ENCODE measurements around the gene PCDHGA12.
"Not testable (repeated sequence)": the region's sequence is repeated elsewhere in the genome, so short reads cannot be mapped to it uniquely, and the experiment has no call there.

PCDHGA12 gene

GRCh38 chr5:141430332-141431113 is at the start of gene PCDHGA12:
PCDHGA12 (plus strand) TSS chr5:141430507; CDS start chr5:141430760, 253 bp downstream.
- DNase-seq = no peak

DNA sequence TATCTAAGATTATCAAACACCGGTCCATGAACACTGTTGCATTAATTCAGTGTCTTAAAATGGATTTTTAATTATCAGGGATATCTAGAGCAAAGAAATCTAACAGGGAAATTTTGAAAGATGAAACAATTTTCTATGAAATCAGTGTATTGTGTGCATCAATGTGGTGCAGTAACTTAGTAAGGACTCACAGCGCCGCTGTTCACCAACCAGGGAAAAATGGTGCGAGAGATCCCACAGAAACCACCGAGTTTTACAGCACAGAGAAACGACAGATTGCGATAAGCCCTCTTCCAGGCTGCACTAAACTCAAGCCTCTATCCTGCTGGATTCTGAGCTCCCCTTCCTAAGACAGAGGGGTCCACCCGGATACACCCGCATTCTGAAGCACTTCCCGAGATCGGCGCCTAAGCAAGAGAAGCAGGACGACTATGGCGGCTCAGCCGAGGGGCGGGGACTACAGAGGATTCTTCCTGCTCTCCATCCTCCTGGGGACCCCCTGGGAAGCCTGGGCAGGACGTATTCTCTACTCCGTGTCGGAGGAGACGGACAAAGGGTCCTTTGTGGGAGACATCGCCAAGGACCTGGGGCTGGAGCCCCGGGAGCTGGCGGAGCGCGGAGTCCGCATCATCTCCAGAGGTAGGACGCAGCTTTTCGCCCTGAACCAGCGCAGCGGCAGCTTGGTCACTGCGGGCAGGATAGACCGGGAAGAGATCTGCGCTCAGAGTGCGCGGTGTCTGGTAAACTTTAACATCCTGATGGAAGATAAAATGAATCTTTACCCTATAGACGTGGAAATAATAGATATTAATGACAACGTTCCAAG is 47.6 kb upstream of the PCDHGA12 start, which contains the start of gene PCDHGA7:
TSS of gene PCDHGA7 (plus strand) at position 274 of the 826 bp plus-strand sequence. CDS start at position 432, 158 bp downstream.
- DNase-seq = no peak

DNA sequence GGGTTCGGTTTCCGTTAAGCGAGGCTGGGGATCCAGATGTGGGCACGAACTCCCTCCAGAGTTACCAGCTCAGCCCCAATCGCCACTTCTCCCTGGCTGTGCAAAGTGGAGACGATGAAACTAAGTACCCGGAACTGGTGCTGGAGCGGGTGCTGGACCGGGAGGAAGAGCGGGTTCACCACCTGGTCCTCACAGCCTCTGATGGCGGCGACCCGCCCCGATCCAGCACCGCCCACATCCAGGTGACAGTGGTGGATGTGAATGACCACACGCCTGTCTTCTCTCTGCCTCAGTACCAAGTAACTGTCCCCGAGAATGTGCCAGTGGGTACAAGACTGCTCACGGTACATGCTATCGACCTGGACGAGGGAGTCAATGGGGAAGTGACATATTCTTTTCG is 47.0 kb upstream of the PCDHGA12 start:
- DNase-seq = no peak

- no peak for DNase-seq
Measured at GRCh38 chr5:141384471-141385267, 45.6 kb upstream of the PCDHGA12 start.

- DNase-seq = not testable (repeated sequence)
Measured at GRCh38 chr5:141387557-141388311, 42.6 kb upstream of the PCDHGA12 start, which contains the start of gene PCDHGB4. PCDHGB4 (plus strand) TSS chr5:141387698; CDS start chr5:141387885, 187 bp downstream.

DNA sequence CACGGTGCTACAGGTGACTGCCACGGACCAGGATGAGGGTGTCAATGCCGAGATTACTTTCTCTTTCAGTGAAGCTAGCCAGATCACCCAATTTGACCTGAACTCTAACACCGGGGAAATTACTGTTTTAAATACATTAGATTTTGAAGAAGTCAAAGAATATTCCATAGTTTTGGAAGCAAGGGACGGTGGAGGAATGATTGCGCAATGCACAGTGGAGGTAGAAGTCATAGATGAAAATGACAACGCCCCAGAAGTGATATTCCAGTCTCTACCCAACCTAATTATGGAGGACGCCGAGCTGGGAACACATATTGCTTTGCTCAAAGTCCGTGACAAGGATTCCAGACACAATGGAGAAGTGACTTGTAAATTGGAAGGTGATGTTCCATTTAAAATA is 41.6 kb upstream of the PCDHGA12 start:
- DNase-seq = no peak

- DNase-seq = no peak
Measured at GRCh38 chr5:141389153-141390042, 40.9 kb upstream of the PCDHGA12 start.

DNA sequence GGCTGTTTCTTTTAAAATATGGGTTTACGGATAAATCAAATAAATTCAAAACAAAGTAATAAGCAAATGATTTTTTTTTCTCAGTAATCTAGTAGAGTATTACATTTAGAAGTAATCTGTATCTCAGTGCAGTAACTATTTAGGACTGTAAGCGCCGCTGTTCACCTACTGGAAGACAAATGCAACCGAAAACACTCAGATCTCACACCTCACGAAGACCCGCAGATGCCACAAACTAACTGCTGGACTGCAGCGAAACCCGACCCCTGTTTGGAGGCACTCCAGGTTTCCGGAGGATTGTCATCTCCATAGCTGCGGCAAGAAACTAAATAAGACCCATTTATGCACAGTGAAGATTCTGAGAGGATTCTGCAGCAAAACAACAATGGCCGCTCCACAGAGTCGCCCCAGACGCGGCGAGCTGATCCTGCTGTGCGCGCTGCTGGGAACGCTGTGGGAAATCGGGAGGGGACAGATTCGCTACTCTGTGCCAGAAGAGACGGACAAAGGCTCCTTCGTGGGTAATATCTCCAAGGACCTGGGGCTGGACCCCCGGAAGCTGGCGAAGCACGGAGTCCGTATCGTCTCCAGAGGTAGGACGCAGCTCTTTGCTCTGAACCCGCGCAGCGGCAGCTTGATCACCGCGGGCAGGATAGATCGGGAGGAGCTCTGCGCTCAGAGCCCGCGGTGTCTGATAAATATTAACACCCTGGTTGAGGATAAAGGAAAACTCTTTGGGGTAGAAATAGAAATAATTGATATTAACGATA is 37.7 kb upstream of the PCDHGA12 start, which contains the start of gene PCDHGA8:
TSS of gene PCDHGA8 (plus strand) at position 205 of the 770 bp plus-strand sequence. CDS start at position 386, 181 bp downstream.
- DNase-seq = no peak

DNA sequence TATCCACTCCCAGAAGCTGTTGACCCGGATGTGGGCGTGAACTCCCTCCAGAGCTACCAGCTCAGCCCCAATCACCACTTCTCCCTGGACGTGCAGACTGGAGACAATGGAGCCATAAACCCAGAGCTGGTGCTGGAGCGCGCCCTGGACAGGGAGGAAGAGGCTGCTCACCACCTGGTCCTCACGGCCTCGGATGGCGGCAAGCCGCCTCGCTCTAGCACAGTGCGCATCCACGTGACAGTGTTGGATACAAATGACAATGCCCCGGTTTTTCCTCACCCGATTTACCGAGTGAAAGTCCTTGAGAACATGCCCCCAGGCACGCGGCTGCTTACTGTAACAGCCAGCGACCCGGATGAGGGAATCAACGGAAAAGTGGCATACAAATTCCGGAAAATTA is 37.0 kb upstream of the PCDHGA12 start:
- no peak for DNase-seq

DNA sequence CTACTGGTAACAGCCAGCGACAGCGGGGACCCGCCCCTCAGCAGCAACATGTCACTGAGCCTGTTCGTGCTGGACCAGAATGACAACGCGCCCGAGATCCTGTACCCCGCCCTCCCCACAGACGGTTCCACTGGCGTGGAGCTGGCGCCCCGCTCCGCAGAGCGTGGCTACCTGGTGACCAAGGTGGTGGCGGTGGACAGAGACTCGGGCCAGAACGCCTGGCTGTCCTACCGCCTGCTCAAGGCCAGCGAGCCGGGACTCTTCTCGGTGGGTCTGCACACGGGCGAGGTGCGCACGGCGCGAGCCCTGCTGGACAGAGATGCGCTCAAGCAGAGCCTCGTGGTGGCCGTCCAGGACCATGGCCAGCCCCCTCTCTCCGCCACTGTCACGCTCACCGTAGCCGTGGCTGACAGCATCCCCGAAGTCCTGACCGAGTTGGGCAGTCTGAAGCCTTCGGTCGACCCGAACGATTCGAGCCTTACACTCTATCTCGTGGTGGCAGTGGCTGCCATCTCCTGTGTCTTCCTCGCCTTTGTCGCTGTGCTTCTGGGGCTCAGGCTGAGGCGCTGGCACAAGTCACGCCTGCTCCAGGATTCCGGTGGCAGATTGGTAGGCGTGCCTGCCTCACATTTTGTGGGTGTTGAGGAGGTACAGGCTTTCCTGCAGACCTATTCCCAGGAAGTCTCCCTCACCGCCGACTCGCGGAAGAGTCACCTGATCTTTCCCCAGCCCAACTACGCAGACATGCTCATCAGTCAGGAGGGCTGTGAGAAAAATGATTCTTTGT is 35.7 kb upstream of the PCDHGA12 start:
- DNase-seq = not testable (repeated sequence)

DNA sequence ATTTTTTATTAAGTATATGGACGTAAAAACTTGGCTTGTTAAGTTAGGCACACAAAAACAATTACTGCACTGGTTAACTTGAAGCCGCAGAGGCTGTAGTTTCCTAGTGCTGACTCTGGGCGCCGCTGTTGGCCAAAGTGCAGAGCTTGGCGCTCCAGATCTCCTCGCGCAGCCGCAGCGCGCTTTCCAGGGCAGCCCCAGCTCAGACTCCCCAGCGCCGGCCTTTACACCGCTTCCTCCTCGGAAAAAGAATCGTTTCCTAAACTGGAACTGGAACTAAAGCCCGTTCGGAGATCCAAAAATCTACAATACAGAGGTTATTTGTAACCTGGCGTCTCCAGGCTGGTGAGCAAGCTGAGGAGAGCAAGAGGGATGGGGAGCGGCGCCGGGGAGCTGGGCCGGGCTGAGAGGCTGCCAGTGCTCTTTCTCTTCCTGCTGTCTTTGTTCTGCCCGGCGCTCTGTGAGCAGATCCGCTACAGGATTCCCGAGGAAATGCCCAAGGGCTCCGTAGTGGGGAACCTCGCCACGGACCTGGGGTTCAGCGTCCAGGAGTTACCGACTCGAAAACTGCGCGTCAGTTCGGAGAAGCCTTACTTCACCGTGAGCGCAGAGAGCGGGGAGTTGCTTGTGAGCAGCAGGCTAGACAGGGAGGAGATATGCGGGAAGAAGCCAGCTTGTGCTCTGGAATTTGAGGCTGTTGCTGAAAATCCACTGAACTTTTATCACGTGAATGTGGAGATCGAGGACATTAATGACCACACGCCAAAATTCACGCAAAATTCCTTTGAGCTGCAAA is 32.4 kb upstream of the PCDHGA12 start, which contains the start of gene PCDHGB5:
TSS of gene PCDHGB5 (plus strand) at position 192 of the 796 bp plus-strand sequence. CDS start at position 373, 181 bp downstream.
- not testable (repeated sequence) for DNase-seq

DNA sequence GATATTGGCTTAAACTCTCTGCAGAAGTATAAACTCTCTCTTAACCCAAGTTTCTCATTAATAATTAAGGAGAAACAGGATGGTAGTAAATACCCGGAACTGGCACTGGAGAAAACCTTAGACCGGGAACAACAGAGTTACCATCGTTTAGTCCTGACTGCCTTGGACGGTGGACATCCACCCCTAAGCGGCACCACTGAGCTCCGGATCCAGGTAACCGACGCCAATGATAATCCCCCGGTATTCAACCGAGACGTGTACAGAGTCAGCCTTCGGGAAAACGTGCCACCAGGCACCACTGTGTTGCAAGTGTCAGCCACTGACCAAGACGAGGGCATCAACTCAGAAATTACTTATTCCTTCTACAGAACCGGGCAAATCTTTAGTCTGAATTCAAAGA is 31.7 kb upstream of the PCDHGA12 start:
- no peak for DNase-seq

GRCh38 chr5:141399555-141400258 is 30.6 kb upstream of the PCDHGA12 start:
- no peak for DNase-seq

- no peak for DNase-seq
Measured at GRCh38 chr5:141402553-141403243, 27.6 kb upstream of the PCDHGA12 start, which contains the start of gene PCDHGA9. PCDHGA9 (plus strand) TSS chr5:141402778; CDS start chr5:141402953, 175 bp downstream.

DNA sequence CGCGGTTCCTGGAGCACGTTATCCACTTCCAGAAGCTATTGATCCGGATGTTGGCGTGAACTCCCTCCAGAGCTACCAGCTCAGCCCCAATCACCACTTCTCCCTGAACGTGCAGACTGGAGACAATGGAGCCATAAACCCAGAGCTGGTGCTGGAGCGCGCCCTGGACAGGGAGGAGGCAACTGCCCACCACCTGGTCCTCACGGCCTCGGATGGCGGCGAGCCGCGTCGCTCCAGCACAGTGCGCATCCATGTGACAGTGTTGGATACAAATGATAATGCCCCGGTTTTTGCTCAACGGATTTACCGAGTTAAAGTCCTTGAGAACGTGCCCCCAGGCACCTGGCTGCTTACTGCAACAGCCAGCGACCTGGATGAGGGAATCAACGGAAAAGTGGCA is 26.9 kb upstream of the PCDHGA12 start:
- no peak for DNase-seq

DNA sequence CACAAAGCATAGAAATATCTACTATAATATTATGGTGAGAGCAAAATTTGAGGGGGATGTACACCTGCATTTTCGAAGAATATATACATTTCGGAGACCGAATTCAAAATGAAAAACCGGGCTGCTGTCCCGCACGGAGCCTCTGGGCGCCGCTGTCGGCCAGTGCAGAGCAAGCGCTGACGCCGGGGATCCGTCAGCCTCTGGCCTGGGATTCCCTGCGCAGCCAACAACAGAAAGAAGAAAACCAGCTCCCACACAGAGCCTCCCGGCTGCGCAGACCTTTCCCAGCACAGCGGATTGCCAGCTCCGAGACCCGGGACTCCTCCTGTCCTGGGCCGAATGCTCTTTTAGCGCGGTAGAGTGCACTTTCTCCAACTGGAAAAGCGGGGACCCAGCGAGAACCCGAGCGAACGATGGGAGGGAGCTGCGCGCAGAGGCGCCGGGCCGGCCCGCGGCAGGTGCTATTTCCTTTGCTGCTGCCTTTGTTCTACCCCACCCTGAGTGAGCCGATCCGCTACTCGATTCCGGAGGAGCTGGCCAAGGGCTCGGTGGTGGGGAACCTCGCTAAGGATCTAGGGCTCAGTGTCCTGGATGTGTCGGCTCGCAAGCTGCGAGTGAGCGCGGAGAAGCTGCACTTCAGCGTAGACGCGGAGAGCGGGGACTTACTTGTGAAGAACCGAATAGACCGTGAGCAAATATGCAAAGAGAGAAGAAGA is 22.4 kb upstream of the PCDHGA12 start, which contains the start of gene PCDHGB6:
TSS of gene PCDHGB6 (plus strand) at position 232 of the 716 bp plus-strand sequence. CDS start at position 414, 182 bp downstream.
- DNase-seq = not testable (repeated sequence)

Data from NCI-H1105 treated with DMSO at 0.1 percent for 48 hours (cell line).